WI38 (cell line): ENCODE measurements around the gene DOK7.
"Not testable (repeated sequence)": the region's sequence is repeated elsewhere in the genome, so short reads cannot be mapped to it uniquely, and the experiment has no call there.

Experiments used
- H3K4me3 ChIP-seq: 2 replicates; pipeline ENCODE4 v1.5.1; 2011; ENCODE audit warnings: low read depth, mild to moderate bottlenecking, control low read depth, low read length
- CTCF ChIP-seq: IDR thresholded peaks from 2 replicates; pipeline ENCODE4 v1.5.1; 2012; ENCODE audit warnings: low read depth, mild to moderate bottlenecking, control low read depth, low read length

DOK7 gene

DNA sequence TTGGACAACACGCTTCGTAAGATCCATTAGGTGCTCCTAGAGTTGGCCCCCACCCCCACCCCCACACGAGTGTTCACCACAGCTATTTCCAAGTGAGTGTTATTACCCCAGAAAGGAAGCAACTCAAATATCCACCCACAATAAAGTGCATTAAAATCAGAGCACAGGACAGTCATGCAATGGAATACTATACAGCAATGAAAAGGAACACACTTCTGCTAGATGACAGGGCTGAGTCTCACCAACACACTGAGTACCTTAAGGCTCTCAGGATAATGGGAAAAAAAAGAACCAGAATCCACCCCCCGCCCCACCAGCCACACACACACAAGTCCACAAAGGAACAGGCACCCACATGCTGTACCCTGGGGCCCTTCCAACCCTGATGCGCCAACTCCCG is 48.1 kb downstream of the DOK7 start:
- no peak for TF ChIP-seq CTCF
- H3K4me3 ChIP-seq, result no peak overlapping the region

- H3K4me3 ChIP-seq, result not testable (repeated sequence)
Measured at GRCh38 chr4:3511601-3512000, 48.5 kb downstream of the DOK7 start.

GRCh38 chr4:3512279-3512678 is 49.2 kb downstream of the DOK7 start:
- H3K4me3 ChIP-seq, result no peak overlapping the region
- no peak for TF ChIP-seq CTCF

GRCh38 chr4:3512719-3513118 is 49.6 kb downstream of the DOK7 start:
- no peak overlapping the region for H3K4me3 ChIP-seq
- no peak for TF ChIP-seq CTCF

DNA sequence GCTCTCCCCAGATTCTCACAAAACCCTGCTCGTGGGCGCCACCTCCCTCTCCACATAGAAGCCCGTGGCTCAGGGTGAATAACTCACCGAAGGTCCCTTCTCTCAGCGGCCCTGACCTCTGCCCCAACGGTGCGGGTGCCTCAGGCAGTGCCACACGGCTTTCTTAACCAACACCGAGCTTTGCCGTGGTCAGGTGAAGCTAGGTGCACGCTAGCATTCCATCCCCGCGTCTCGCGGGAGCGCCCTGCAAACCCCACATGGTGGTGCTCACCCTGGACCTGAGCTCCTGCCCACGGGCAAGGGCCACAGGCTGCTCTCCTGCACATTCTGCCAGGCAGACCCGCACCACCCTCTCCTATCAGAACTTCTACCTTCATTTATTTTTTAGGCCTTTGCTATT is 50.7 kb downstream of the DOK7 start:
- no peak overlapping the region for H3K4me3 ChIP-seq
- TF ChIP-seq CTCF, result no peak

- H3K4me3 ChIP-seq, result no peak overlapping the region
- no peak for TF ChIP-seq CTCF
Measured at GRCh38 chr4:3514221-3514780, 51.2 kb downstream of the DOK7 start.

DNA sequence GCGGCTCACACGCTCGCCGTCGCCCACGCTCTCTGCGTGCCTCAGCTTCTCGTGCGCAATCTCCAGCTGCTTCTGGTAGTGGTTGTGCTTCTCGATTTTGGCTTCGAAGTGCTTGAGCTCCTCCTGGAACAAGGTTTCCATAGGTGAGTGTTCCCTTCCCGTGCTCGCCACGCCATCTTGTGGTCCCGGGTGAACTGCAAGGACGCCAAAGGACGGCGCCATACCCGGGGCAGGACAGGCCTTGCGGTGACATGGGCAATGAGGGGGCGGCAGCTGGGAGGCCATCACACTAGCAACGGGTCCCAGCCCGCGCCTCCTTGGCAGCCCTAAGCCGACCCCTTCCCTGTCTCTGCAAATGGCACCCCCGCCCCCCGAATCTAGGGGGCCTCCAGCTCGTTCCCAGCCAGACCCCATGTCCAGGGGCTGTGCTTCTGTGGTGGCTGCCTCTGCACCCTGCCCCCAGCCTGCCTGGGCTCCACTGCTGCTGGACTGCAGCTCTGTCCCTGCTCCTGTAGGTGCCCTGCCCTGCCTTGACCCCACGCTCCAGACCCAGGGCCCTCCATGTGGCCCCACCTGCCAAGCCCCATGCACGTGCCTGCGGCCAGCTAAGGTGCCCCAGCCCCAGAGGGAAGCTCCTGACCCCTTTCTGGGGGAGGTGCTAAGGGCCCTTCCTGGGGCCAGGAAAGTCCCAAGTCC is 51.8 kb downstream of the DOK7 start:
- no peak overlapping the region for H3K4me3 ChIP-seq
- TF ChIP-seq CTCF, result 0 out of 2 replicates have a peak, but pooled peaks have one; percentile 5

GRCh38 chr4:3515646-3516045 is 52.5 kb downstream of the DOK7 start:
- no peak for TF ChIP-seq CTCF

More at GRCh38 chr4:3515646-3516045, 52.5 kb downstream of the DOK7 start:
- H3K4me3 ChIP-seq, result no peak overlapping the region
